H9 (cell line): Measurements from ENCODE around the gene MED29. TPM values are rescaled to one million over a fixed set of nuclear protein-coding genes. Genes with fewer than 3 reads are reported as not detected.

ENCODE experiments used
- DNase-seq: peaks from one replicate; pipeline ENCODE4 v3.0.0-alpha.2; 2017
- H2AFZ ChIP-seq: one replicate; pipeline ENCODE4 v1.6.1; 2013; ENCODE audit warnings: mild to moderate bottlenecking, low read length, control low read depth, moderate library complexity
- H2AK5ac ChIP-seq: 2 replicates; pipeline ENCODE4 v1.6.1; 2013; ENCODE audit warnings: low read length, control low read depth, mixed read lengths; ENCODE audit not compliant: insufficient read length
- H2BK120ac ChIP-seq: one replicate; pipeline ENCODE4 v1.6.1; 2013; ENCODE audit warnings: low read depth, mild to moderate bottlenecking, low read length, control low read depth, inconsistent platforms; ENCODE audit not compliant: poor library complexity, severe bottlenecking
- H2BK12ac ChIP-seq: 2 replicates; pipeline ENCODE4 v1.6.1; 2013; ENCODE audit warnings: low read length, control low read depth, mixed read lengths, low read depth; ENCODE audit not compliant: insufficient read length
- H2BK15ac ChIP-seq: 2 replicates; pipeline ENCODE4 v1.6.1; 2013; ENCODE audit warnings: low read depth, low read length, control low read depth
- H2BK20ac ChIP-seq: one replicate; pipeline ENCODE4 v1.6.1; 2013; ENCODE audit warnings: low read depth, mild to moderate bottlenecking, low read length, control low read depth, inconsistent platforms; ENCODE audit not compliant: poor library complexity, severe bottlenecking
- H2BK5ac ChIP-seq: 2 replicates; pipeline ENCODE4 v1.6.1; 2013; ENCODE audit warnings: low read length, control low read depth, mixed read lengths; ENCODE audit not compliant: insufficient read length
- H3K14ac ChIP-seq: 2 replicates; pipeline ENCODE4 v1.6.1; 2013; ENCODE audit warnings: low read length, control low read depth; ENCODE audit not compliant: insufficient read depth
- H3K18ac ChIP-seq: 2 replicates; pipeline ENCODE4 v1.6.1; 2013; ENCODE audit warnings: low read depth, mild to moderate bottlenecking, mixed read lengths, low read length, control low read depth; ENCODE audit not compliant: insufficient read length
- H3K23ac ChIP-seq: 2 replicates; pipeline ENCODE4 v1.6.1; 2013; ENCODE audit warnings: low read length, control low read depth, mixed read lengths, low read depth; ENCODE audit not compliant: insufficient read length
- H3K23me2 ChIP-seq: 2 replicates; pipeline ENCODE4 v1.6.1; 2013; ENCODE audit warnings: low read depth, mild to moderate bottlenecking, mixed read lengths, low read length, control low read depth; ENCODE audit not compliant: insufficient read length, poor library complexity, severe bottlenecking
- H3K27ac ChIP-seq: 2 replicates; pipeline ENCODE4 v1.5.1; 2013; ENCODE audit warnings: low read length, control low read depth, mixed read lengths, low read depth; ENCODE audit not compliant: insufficient read length
- H3K27me3 ChIP-seq: 2 replicates; pipeline ENCODE4 v1.6.1; 2013; ENCODE audit warnings: low read length, control low read depth, inconsistent platforms; ENCODE audit not compliant: insufficient read depth
- H3K4ac ChIP-seq: 2 replicates; pipeline ENCODE4 v1.6.1; 2013; ENCODE audit warnings: low read depth, mild to moderate bottlenecking, control low read depth, inconsistent platforms, low read length, moderate library complexity
- H3K4me1 ChIP-seq: 2 replicates; pipeline ENCODE4 v1.6.1; 2013; ENCODE audit warnings: low read length, control low read depth, inconsistent platforms; ENCODE audit not compliant: insufficient read depth
- H3K4me2 ChIP-seq: 2 replicates; pipeline ENCODE4 v1.6.1; 2013; ENCODE audit warnings: low read length, control low read depth, mixed read lengths; ENCODE audit not compliant: insufficient read length, insufficient read depth
- H3K56ac ChIP-seq: 2 replicates; pipeline ENCODE4 v1.6.1; 2013; ENCODE audit warnings: low read depth, mild to moderate bottlenecking, mixed read lengths, low read length, control low read depth; ENCODE audit not compliant: insufficient read length
- H3K79me1 ChIP-seq: 2 replicates; pipeline ENCODE4 v1.6.1; 2013; ENCODE audit warnings: low read depth, mild to moderate bottlenecking, moderate library complexity, low read length, control low read depth, inconsistent platforms; ENCODE audit not compliant: insufficient read depth, poor library complexity, severe bottlenecking
- H3K79me2 ChIP-seq: 2 replicates; pipeline ENCODE4 v1.6.1; 2013; ENCODE audit warnings: low read length, control low read depth, inconsistent platforms; ENCODE audit not compliant: insufficient read depth
- H3K9ac ChIP-seq: 2 replicates; pipeline ENCODE4 v1.6.1; 2013; ENCODE audit warnings: low read length, control low read depth, mixed read lengths; ENCODE audit not compliant: insufficient read length; ENCODE audit errors: extremely low read depth
- H3K9me3 ChIP-seq: one replicate; pipeline ENCODE4 v1.6.1; 2013; ENCODE audit warnings: low read depth, low read length, inconsistent platforms; ENCODE audit not compliant: control insufficient read depth
- H3T11ph ChIP-seq: one replicate; pipeline ENCODE4 v1.6.1; 2013; ENCODE audit warnings: mild to moderate bottlenecking, low read length, control low read depth, inconsistent platforms
- H4K20me1 ChIP-seq: one replicate; pipeline ENCODE4 v1.6.1; 2013; ENCODE audit not compliant: control insufficient read depth, insufficient read length, insufficient read depth
- H4K5ac ChIP-seq: 2 replicates; pipeline ENCODE4 v1.6.1; 2013; ENCODE audit warnings: low read depth, mild to moderate bottlenecking, mixed read lengths, low read length, control low read depth; ENCODE audit not compliant: insufficient read length
- H4K8ac ChIP-seq: replicated peaks from 2 replicates; pipeline ENCODE4 v1.6.1; 2013; ENCODE audit warnings: low read length, control low read depth, mixed read lengths, low read depth; ENCODE audit not compliant: insufficient read length
- H4K91ac ChIP-seq: 2 replicates; pipeline ENCODE4 v1.6.1; 2013; ENCODE audit warnings: low read depth, mild to moderate bottlenecking, moderate library complexity, mixed read lengths, low read length, control low read depth; ENCODE audit not compliant: insufficient read length
- H3K27ac Mint-ChIP-seq, 3 experiments: 2 replicates in 2 of 3; 3 replicates in 1 of 3; pipeline ENCODE4 v1.8.0; 2020 to 2021; ENCODE audit warnings: mixed read lengths in 3 of 3, mild to moderate bottlenecking in 1 of 3, moderate library complexity in 1 of 3
- H3K27me3 Mint-ChIP-seq: 2 replicates; pipeline ENCODE4 v1.8.0; 2021; ENCODE audit warnings: low read depth, mild to moderate bottlenecking, moderate library complexity, mixed read lengths
- H3K36me3 Mint-ChIP-seq, 3 experiments: 2 replicates in 2 of 3; 3 replicates in 1 of 3; pipeline ENCODE4 v1.8.0; 2020 to 2021; ENCODE audit warnings: low read depth in 3 of 3, mixed read lengths in 3 of 3; ENCODE audit not compliant: insufficient read depth in 1 of 3
- H3K4me1 Mint-ChIP-seq, 2 experiments: 2 replicates each; pipeline ENCODE4 v1.8.0; 2020; ENCODE audit warnings: mixed read lengths in 2 of 2
- H3K4me3 Mint-ChIP-seq, 2 experiments: 2 replicates in 1 of 2; 3 replicates in 1 of 2; pipeline ENCODE4 v1.8.0; 2020 to 2021; ENCODE audit warnings: mild to moderate bottlenecking in 2 of 2, mixed read lengths in 2 of 2, moderate library complexity in 1 of 2
- H3K9me3 Mint-ChIP-seq, 2 experiments: 2 replicates in 1 of 2; 3 replicates in 1 of 2; pipeline ENCODE4 v1.8.0; 2020; ENCODE audit warnings: mild to moderate bottlenecking in 2 of 2, mixed read lengths in 2 of 2, moderate library complexity in 1 of 2
- CTCF ChIP-seq: fragments of 200-600 bp; sonication (generic); conservative IDR thresholded peaks from 3 replicates; pipeline ENCODE4 v1.8.0; 2021; ENCODE audit warnings: antibody characterized with exemption, mild to moderate bottlenecking
- WGBS: extraction: QIAGEN DNeasy Blood & Tissue Kit; methylation state at CpG from one replicate; pipeline ENCODE4 v1.1.7; 2013; ENCODE audit warnings: missing lambda C conversion rate, low lambda C conversion rate, mixed read lengths; ENCODE audit not compliant: insufficient read length; ENCODE audit errors: extremely low coverage; 5-methylcytosine and 5-hydroxymethylcytosine counted together
- total RNA-seq: library from RNA; stranded (reverse); gene quantifications from 2 replicates; pipeline ENCODE4 v1.2.1, GENCODE V29; 2021

Gene MED29
- total RNA-seq, 1 experiment from 2014 or later: 48.3 TPM

DNA sequence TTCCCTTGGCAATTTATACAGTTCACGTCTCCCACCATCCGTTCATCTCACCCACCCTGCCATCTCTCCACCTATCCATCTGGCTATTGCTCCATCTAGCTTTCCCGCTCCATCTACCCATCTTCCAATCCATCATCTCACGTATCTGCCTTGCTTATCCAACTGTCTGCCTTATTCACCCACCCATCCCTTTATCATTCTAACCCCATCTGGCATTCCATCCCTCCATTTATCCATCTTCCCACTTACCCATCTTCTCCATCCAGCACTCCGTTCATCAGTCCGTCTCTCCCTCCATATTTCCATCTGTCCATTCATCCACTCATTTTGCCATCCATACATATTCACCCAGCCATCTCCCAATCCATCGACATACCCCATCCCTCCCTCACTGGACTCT is 34.6 kb downstream of the MED29 start:
- Histone ChIP-seq H2BK5ac (no peak overlapping the region), H3K27me3 (no peaks in the 10 kb centered on the region), H3K79me1 (no peaks in the 10 kb centered on the region), H3K79me2 (no peaks in the 10 kb centered on the region), H2AK5ac (no peak overlapping the region), H3K4ac (no peak overlapping the region), H4K20me1 (no peaks in the 10 kb centered on the region), H3K23ac (no peak overlapping the region), H3K56ac (no peak overlapping the region), H4K91ac (no peak overlapping the region), H2BK12ac (no peak overlapping the region), H3K18ac (no peak overlapping the region), H3K4me2 (no peak overlapping the region), H3K27ac (no peak overlapping the region), H2BK20ac (no peak overlapping the region), H4K8ac (no peak overlapping the region), H3K14ac (no peak overlapping the region), H2AFZ (no peak overlapping the region), H4K5ac (no peak overlapping the region), H3K4me1 (peaks cover 7% of the 10 kb centered on the region; the same call in 1 of the 2 replicates), H3K23me2 (no peaks in the 10 kb centered on the region), H2BK15ac (no peak overlapping the region), H3T11ph (no peak overlapping the region), H3K9ac (no peak overlapping the region), H2BK120ac (no peak overlapping the region), H3K9me3 (no peaks in the 10 kb centered on the region)
- DNase-seq: no peak
- Mint-ChIP-seq H3K27me3 (no peaks in the 10 kb centered on the region), H3K36me3 (peaks cover 23 to 52% (median 44%) of the 10 kb centered on the region in 3 experiments), H3K4me1 (peaks cover 31 to 36% of the 10 kb centered on the region in 2 experiments), H3K9me3 (no peaks in the 10 kb centered on the region), H3K27ac (peak overlapping the region in 1 of 3 experiments; percentile 27; a peak in 1 of 7 replicates), H3K4me3 (no peak overlapping the region)
- TF ChIP-seq CTCF: no peak
- 100% methylated on average over 5 of the region's 7 CpGs for WGBS
